Measurements from ENCODE around the gene FAM20B.
A peak's percentile ranks its signal among the peaks of the same experiment; 100 is the strongest.

The FAM20B gene

DNA sequence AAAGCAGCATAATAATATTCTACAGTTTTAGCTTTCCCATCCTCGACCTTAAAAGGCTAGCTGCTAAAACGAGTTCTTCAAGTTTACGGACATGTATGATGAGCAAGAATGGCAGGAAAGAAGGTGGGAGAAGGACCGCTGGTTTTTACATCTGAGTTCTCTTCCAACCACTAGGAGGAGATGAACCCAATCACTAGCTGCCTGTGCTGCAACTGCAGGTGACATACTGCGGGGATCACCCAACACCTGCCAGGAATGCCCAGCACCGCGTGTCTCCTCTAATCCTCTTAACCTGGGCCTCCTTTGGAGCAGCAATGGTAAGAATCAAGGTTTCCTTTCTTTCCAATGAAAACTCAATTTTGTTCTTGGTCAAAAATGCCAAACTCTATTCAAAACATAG, 79.7 kb downstream of the FAM20B start:
- Histone ChIP-seq H3K27me3 (ENCODE audit: insufficient read depth, insufficient read length) (no peaks in the 10 kb centered on the region), H3K4me3 (ENCODE audit: insufficient read length, low read depth) (no peak overlapping the region), H3K36me3 (ENCODE audit: insufficient read depth, insufficient read length, low read length) (peaks cover 86% of the 10 kb centered on the region), H3K9ac (ENCODE audit: insufficient read length, low read depth) (no peak overlapping the region), H3K9me3 (ENCODE audit: insufficient read depth, low read length) (no peaks in the 10 kb centered on the region), H3K4me1 (ENCODE audit: insufficient read depth, insufficient read length) (no peaks in the 10 kb centered on the region)
- no peak for TF ChIP-seq ZNF274 (IDR thresholded peaks at IDR 0.05; ENCODE audit: low read depth, low read length)
- TF ChIP-seq SUZ12 (IDR thresholded peaks at IDR 0.05; ENCODE audit: extremely low read depth, insufficient read depth, insufficient read length) = no peak
- TF ChIP-seq YY1 (IDR thresholded peaks at IDR 0.05; ENCODE audit: insufficient read depth, insufficient read length) = no peak
- DNase-seq (ENCODE audit: low read depth, low spot score) = peak; percentile 28

DNA sequence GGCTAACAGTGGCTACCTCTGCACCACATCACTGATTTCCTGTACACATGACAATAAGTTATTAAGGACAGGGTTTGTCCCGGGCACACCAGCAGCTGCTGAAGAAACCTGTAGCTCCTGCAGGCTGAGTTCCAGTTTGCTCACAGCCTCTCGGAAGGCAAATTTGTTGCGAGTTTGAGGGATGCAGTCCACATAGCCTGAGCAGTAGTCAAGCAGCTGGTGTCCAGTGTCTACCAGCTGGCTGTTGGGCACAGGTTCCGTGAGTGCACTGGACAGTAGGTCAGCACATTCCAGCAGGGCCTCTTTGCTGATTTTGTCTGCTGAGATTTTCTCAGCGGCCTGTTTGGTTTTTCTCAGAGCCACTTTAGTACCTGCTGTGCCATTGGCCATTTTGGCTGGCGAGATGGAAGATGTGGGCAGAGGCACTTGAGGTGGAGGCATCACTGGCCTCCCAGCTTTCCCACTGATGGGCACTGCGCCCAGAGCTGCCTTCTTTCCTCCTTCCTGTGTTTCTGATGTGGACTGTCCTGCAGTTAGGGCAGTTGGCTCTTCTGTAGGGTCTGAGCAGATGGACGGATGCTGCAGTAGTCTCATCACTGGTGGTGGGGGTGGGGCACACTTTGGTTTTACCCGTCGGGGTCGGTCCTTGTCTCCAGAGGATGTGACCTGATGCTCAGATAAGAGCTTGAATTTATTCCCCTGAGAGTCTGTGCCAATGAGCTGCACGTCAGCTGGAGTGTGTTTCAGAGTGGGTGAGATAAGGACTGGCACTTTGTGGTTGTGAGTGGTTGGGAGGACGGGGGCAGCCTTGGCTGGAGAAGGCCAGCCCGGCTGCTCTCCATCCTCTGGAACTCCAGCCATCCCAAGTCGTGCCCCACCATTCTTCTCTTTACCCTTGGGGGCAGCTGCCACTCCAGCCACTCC, 82.3 kb downstream of the FAM20B start:
- Histone ChIP-seq H3K4me3 (ENCODE audit: insufficient read length, low read depth) (no peak overlapping the region), H3K27me3 (ENCODE audit: insufficient read depth, insufficient read length) (no peaks in the 10 kb centered on the region), H3K9me3 (ENCODE audit: insufficient read depth, low read length) (no peaks in the 10 kb centered on the region), H3K36me3 (ENCODE audit: insufficient read depth, insufficient read length, low read length) (peaks cover 96% of the 10 kb centered on the region), H3K4me1 (ENCODE audit: insufficient read depth, insufficient read length) (no peaks in the 10 kb centered on the region), H3K9ac (ENCODE audit: insufficient read length, low read depth) (no peak overlapping the region)
- DNase-seq (ENCODE audit: low read depth, low spot score) = no peak
- no peak for TF ChIP-seq SUZ12 (IDR thresholded peaks at IDR 0.05; ENCODE audit: extremely low read depth, insufficient read depth, insufficient read length)
- no peak for TF ChIP-seq YY1 (IDR thresholded peaks at IDR 0.05; ENCODE audit: insufficient read depth, insufficient read length)
- no peak for TF ChIP-seq ZNF274 (IDR thresholded peaks at IDR 0.05; ENCODE audit: low read depth, low read length)

DNA sequence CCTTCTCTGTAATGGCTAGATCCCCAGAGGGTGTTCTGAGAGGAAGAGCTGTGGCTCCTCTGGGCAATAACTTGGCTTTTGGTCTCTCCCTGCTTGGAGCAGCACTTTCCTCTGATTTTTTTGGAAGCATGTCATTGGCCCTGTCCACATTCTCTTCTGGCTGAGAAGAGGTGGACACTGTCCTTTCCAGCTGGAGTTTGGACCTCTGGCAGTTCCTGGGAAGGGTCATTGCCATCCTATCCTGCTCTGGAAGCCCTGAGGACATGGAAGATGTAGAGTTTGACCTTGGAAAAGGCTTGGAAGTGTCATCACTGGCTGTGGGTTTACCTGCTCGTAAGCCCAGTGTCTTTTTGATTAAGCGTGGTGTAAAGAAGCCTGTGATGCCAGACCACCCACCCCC, 83.0 kb downstream of the FAM20B start:
- Histone ChIP-seq H3K4me1 (ENCODE audit: insufficient read depth, insufficient read length) (no peaks in the 10 kb centered on the region), H3K4me3 (ENCODE audit: insufficient read length, low read depth) (no peak overlapping the region), H3K36me3 (ENCODE audit: insufficient read depth, insufficient read length, low read length) (peaks cover 93% of the 10 kb centered on the region), H3K9ac (ENCODE audit: insufficient read length, low read depth) (no peak overlapping the region), H3K27me3 (ENCODE audit: insufficient read depth, insufficient read length) (no peaks in the 10 kb centered on the region), H3K9me3 (ENCODE audit: insufficient read depth, low read length) (no peaks in the 10 kb centered on the region)
- no peak for TF ChIP-seq YY1 (IDR thresholded peaks at IDR 0.05; ENCODE audit: insufficient read depth, insufficient read length)
- TF ChIP-seq ZNF274 (IDR thresholded peaks at IDR 0.05; ENCODE audit: low read depth, low read length) = no peak
- no peak for TF ChIP-seq SUZ12 (IDR thresholded peaks at IDR 0.05; ENCODE audit: extremely low read depth, insufficient read depth, insufficient read length)
- no peak for DNase-seq (ENCODE audit: low read depth, low spot score)

DNA sequence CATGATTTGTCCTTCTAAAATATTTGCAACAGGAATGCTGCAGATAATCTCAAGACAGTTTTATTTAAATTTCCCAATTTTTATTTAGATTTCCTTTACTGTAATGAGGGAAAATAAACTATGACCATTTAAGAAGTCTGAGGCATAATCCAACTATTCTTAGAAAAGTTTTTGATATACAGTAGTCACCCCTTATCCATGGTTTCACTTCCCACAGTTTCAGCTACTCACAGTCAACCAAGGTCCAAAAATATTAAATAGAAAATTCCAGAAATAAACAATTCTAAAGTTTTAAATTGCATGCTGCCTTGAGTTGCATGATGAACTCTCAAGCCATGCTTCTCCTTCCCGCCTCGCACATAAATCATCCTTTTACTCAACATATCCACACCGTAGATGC, 89.5 kb downstream of the FAM20B start:
- Histone ChIP-seq H3K9ac (ENCODE audit: insufficient read length, low read depth) (no peak overlapping the region), H3K36me3 (ENCODE audit: insufficient read depth, insufficient read length, low read length) (peaks cover 89% of the 10 kb centered on the region), H3K4me3 (ENCODE audit: insufficient read length, low read depth) (no peak overlapping the region), H3K4me1 (ENCODE audit: insufficient read depth, insufficient read length) (no peaks in the 10 kb centered on the region), H3K27me3 (ENCODE audit: insufficient read depth, insufficient read length) (no peaks in the 10 kb centered on the region), H3K9me3 (ENCODE audit: insufficient read depth, low read length) (no peaks in the 10 kb centered on the region)
- TF ChIP-seq SUZ12 (IDR thresholded peaks at IDR 0.05; ENCODE audit: extremely low read depth, insufficient read depth, insufficient read length) (no peak), ZNF274 (IDR thresholded peaks at IDR 0.05; ENCODE audit: low read depth, low read length) (no peak), YY1 (IDR thresholded peaks at IDR 0.05; ENCODE audit: insufficient read depth, insufficient read length) (no peak)
- no peak for DNase-seq (ENCODE audit: low read depth, low spot score)

DNA sequence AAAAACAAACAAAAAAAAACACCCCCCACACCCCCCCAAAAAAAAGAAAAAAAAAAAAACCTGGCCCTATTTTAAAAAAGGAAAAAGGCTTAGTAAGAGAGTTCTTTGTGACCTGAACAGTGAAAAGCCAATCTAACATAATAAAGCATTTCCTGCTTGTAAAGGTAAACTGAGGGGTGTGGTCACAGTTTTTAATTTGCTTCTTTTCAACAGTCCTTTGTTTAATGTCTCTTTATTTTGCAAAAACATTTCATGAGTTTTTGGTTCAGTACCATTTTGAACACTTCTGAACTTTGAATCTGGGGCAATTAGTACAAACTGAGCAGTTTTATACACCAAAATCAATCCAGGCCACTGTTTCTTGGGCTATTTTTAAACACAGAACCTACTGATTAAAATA, 93.8 kb downstream of the FAM20B start:
- H3K9me3 ChIP-seq (ENCODE audit: insufficient read depth, low read length) = no peaks in the 10 kb centered on the region
- DNase-seq (ENCODE audit: low read depth, low spot score) = no peak
- H3K4me1 ChIP-seq (ENCODE audit: insufficient read depth, insufficient read length) = no peaks in the 10 kb centered on the region
- H3K27me3 ChIP-seq (ENCODE audit: insufficient read depth, insufficient read length) = no peaks in the 10 kb centered on the region
- no peak overlapping the region for H3K4me3 ChIP-seq (ENCODE audit: insufficient read length, low read depth)
- H3K9ac ChIP-seq (ENCODE audit: insufficient read length, low read depth) = no peak overlapping the region
- TF ChIP-seq SUZ12 (IDR thresholded peaks at IDR 0.05; ENCODE audit: extremely low read depth, insufficient read depth, insufficient read length) (no peak), YY1 (IDR thresholded peaks at IDR 0.05; ENCODE audit: insufficient read depth, insufficient read length) (no peak), ZNF274 (IDR thresholded peaks at IDR 0.05; ENCODE audit: low read depth, low read length) (no peak)
- H3K36me3 ChIP-seq (ENCODE audit: insufficient read depth, insufficient read length, low read length) = peaks cover 67% of the 10 kb centered on the region

DNA sequence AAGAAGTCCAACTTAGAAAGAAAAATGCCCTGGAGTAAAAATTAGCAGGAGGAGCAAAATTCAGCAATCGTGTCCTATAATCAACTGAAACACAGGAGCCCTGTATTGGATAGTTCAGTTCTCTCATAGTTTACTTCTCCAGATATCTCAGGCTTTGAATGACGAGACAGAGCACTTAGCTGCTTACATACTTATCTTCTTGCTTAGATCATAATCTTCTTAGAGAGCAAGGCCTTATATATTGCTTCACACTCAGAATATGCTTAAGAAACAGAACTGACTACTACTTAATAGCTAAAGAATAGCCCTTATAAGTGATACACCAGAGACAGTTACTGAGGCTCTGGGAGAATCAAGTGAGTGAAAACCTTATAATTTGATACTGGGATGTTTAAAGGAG, 95.0 kb downstream of the FAM20B start:
- H3K9ac ChIP-seq (ENCODE audit: insufficient read length, low read depth) = no peak overlapping the region
- H3K27me3 ChIP-seq (ENCODE audit: insufficient read depth, insufficient read length) = no peaks in the 10 kb centered on the region
- no peaks in the 10 kb centered on the region for H3K4me1 ChIP-seq (ENCODE audit: insufficient read depth, insufficient read length)
- peaks cover 66% of the 10 kb centered on the region for H3K36me3 ChIP-seq (ENCODE audit: insufficient read depth, insufficient read length, low read length)
- DNase-seq (ENCODE audit: low read depth, low spot score) = no peak
- H3K4me3 ChIP-seq (ENCODE audit: insufficient read length, low read depth) = no peak overlapping the region
- no peak for TF ChIP-seq ZNF274 (IDR thresholded peaks at IDR 0.05; ENCODE audit: low read depth, low read length)
- no peak for TF ChIP-seq SUZ12 (IDR thresholded peaks at IDR 0.05; ENCODE audit: extremely low read depth, insufficient read depth, insufficient read length)
- no peak for TF ChIP-seq YY1 (IDR thresholded peaks at IDR 0.05; ENCODE audit: insufficient read depth, insufficient read length)
- H3K9me3 ChIP-seq (ENCODE audit: insufficient read depth, low read length) = no peaks in the 10 kb centered on the region

DNA sequence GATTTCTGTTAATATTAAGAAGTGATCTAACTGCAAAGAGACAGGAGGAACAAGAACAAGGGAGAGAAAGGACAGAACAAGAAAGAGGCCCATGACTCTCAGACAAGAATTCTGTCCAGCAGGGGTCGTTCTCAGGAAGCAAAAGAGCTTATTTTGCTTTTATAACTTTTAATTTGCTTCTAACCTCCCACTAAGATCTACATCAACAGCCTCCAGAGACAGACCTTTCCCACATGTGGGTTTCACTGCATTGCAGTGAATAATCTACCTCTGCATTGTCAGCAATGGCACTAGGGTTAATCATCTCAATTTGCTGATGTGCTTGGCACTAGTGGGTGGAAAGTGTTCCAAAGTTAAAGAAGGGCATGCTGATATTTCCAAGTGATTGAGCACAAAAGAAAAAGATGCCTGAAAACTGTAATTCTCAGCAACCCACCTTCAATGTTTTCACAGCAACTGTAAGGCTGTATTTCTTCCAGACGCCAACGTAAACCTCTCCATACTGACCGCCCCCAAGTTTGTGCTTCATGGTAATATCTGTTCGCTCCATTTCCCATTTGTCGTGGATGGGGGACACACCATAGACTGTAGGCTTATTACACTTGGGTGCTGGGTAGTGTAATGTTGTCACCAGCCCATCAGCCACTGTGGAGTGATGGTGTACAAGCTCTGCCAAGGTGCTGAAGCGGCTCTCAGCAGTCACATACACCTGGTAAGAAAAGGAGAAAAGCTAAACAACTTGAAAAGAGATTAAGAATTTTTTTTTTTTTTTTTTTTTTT, 95.7 kb downstream of the FAM20B start:
- Histone ChIP-seq H3K4me1 (ENCODE audit: insufficient read depth, insufficient read length) (no peaks in the 10 kb centered on the region), H3K9me3 (ENCODE audit: insufficient read depth, low read length) (no peaks in the 10 kb centered on the region), H3K4me3 (ENCODE audit: insufficient read length, low read depth) (no peak overlapping the region), H3K9ac (ENCODE audit: insufficient read length, low read depth) (no peak overlapping the region), H3K36me3 (ENCODE audit: insufficient read depth, insufficient read length, low read length) (peaks cover 66% of the 10 kb centered on the region), H3K27me3 (ENCODE audit: insufficient read depth, insufficient read length) (no peaks in the 10 kb centered on the region)
- peak; percentile 16 for DNase-seq (ENCODE audit: low read depth, low spot score)
- TF ChIP-seq SUZ12 (IDR thresholded peaks at IDR 0.05; ENCODE audit: extremely low read depth, insufficient read depth, insufficient read length) = no peak
- TF ChIP-seq ZNF274 (IDR thresholded peaks at IDR 0.05; ENCODE audit: low read depth, low read length) = no peak
- no peak for TF ChIP-seq YY1 (IDR thresholded peaks at IDR 0.05; ENCODE audit: insufficient read depth, insufficient read length)

Measured in NT2/D1 (cell line).